HL-60 (cell line): ENCODE results near the gene OR6F1.
"Not testable (repeated sequence)": the region's sequence is repeated elsewhere in the genome, so short reads cannot be mapped to it uniquely, and the experiment has no call there.

Experiments used
- DNase-seq, 2 experiments: peaks; one replicate each; pipeline ENCODE4 v3.0.0-alpha.2; 2010 to 2020; ENCODE audit warnings: low read depth in 1 of 2, low spot score in 1 of 2
- H3K27ac ChIP-seq: fragments of 250-450 bp; sonication (Bioruptor Pico); replicated peaks from 2 replicates; pipeline ENCODE4 v1.5.1; 2020; ENCODE audit warnings: mild to moderate bottlenecking, moderate library complexity
- H3K27me3 ChIP-seq: fragments of 250-450 bp; sonication (Bioruptor Pico); 2 replicates; pipeline ENCODE4 v1.5.1; 2021; ENCODE audit warnings: mild to moderate bottlenecking, moderate library complexity; ENCODE audit not compliant: insufficient read depth, poor library complexity, severe bottlenecking
- H3K4me3 ChIP-seq: replicated peaks from 2 replicates; pipeline ENCODE4 v1.5.1; 2011; ENCODE audit warnings: mild to moderate bottlenecking, control low read depth, low read length; ENCODE audit not compliant: insufficient read depth
- CTCF ChIP-seq: IDR thresholded peaks from one replicate; pipeline ENCODE4 v1.5.1; 2011; ENCODE audit warnings: low read length, control low read depth, inconsistent platforms; ENCODE audit not compliant: insufficient read depth
- GABPA ChIP-seq: IDR thresholded peaks from 2 replicates; pipeline ENCODE4 v1.6.1; 2012; ENCODE audit warnings: low read depth
- POLR2AphosphoS5 ChIP-seq: IDR thresholded peaks from 2 replicates; pipeline ENCODE4 v1.6.1; 2012; ENCODE audit warnings: low read depth
- REST ChIP-seq: IDR thresholded peaks from 2 replicates; pipeline ENCODE4 v1.6.1; 2012; ENCODE audit warnings: low read depth; ENCODE audit not compliant: insufficient replicate concordance
- SPI1 ChIP-seq: IDR thresholded peaks from 2 replicates; pipeline ENCODE4 v1.6.1; 2012; ENCODE audit warnings: low read depth, mild to moderate bottlenecking, borderline replicate concordance

Gene OR6F1

GRCh38 chr1:247721222-247721621, 4.8 kb upstream of the OR6F1 start:
- no peak overlapping the region for H3K27ac ChIP-seq
- no peak for TF ChIP-seq CTCF
- no peak for TF ChIP-seq POLR2AphosphoS5
- TF ChIP-seq SPI1 = no peak
- no peak for TF ChIP-seq REST
- TF ChIP-seq GABPA = no peak
- no peak overlapping the region for H3K4me3 ChIP-seq
- H3K27me3 ChIP-seq = no peaks in the 10 kb centered on the region
- DNase-seq = no peak

- Histone ChIP-seq H3K4me3 (no peak overlapping the region), H3K27me3 (no peaks in the 10 kb centered on the region), H3K27ac (no peak overlapping the region)
- no peak for DNase-seq
- no peak for TF ChIP-seq POLR2AphosphoS5
- TF ChIP-seq CTCF = no peak
- TF ChIP-seq SPI1 = no peak
- TF ChIP-seq GABPA = no peak
- TF ChIP-seq REST = no peak
Measured at GRCh38 chr1:247713753-247714152, 2.7 kb downstream of the OR6F1 start.

- DNase-seq, H3K4me3 ChIP-seq, H3K27ac ChIP-seq, H3K27me3 ChIP-seq: not testable (repeated sequence)
Measured at GRCh38 chr1:247710681-247711080, 5.8 kb downstream of the OR6F1 start.

GRCh38 chr1:247701338-247701737, 15.1 kb downstream of the OR6F1 start:
- TF ChIP-seq REST (no peak), POLR2AphosphoS5 (no peak), CTCF (no peak), GABPA (no peak), SPI1 (no peak)
- Histone ChIP-seq H3K27me3 (no peaks in the 10 kb centered on the region), H3K27ac (no peak overlapping the region), H3K4me3 (no peak overlapping the region)
- DNase-seq = no peak
